GM21619 (cell line): ENCODE results near the gene PLGRKT.
"Not testable (repeated sequence)": the region's sequence is repeated elsewhere in the genome, so short reads cannot be mapped to it uniquely, and the experiment has no call there.

ENCODE experiments used
- ATAC-seq: cut with Tn5 transposase; IDR thresholded peaks from one replicate; pipeline ENCODE4 v1.9.1; 2021; ENCODE audit not compliant: unreplicated experiment

PLGRKT gene

GRCh38 chr9:5433328-5433727 lies 4.4 kb downstream of the PLGRKT start:
- ATAC-seq: not testable (repeated sequence)

GRCh38 chr9:5432890-5433289 lies 4.8 kb downstream of the PLGRKT start:
- ATAC-seq: not testable (repeated sequence)

GRCh38 chr9:5430912-5431311 lies 6.8 kb downstream of the PLGRKT start:
- no peak for ATAC-seq

- ATAC-seq: no peak
These were observed 7.7 kb downstream of the PLGRKT start for GRCh38 chr9:5429873-5430564.

DNA sequence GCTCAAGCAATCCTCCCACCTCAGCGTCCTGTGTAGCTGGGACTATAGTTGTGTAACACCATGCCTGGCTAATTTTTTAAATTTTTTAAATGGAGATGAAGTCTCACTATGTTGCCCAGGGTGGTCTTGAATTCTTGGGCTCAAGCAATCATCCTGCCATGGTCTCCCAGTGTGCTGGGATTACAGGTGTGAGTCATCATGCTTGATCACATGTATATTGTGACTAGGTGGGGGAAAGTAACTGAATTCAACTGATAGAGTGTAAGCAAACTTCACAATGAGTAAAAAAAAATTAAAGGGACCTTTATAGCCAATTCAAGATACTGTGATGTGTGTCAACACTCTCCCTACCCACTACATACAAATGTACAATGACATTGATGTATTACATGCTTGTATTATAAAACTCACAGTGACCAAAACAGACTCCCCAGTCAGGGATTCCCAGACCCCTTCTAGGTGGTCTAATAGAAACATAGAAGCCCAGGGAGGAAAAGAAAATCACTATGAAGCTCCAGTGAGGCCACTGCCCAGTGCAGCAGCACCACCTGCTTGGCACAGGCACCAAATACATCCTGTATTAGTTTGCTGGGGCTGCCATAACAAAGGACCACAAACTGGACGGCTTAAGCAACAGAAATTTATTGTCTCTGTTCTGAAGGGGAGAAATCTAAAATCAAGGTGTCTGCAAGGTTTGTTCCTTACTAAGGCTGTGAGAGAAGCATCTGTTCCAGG lies 8.8 kb downstream of the PLGRKT start:
- ATAC-seq: no peak

DNA sequence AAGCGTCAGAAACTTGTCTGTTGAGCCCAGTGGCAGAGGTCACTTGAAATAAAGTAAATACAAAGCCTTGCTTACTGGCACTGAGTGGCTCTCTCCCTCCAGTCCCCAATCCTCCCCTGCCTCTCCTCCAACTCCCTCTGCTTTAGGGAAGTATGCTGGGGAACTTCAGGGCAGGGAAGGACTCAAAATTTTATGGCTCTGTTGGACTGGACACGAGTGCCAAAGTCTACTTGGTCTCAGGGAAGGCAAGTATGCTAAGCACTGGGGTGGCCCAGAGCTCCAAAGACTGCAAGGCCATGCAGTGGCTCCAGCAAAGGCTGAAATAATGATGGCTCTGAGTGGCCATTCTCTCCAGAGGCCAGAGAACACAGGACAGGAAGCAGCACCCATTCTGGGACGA lies 9.6 kb downstream of the PLGRKT start:
- ATAC-seq: no peak

DNA sequence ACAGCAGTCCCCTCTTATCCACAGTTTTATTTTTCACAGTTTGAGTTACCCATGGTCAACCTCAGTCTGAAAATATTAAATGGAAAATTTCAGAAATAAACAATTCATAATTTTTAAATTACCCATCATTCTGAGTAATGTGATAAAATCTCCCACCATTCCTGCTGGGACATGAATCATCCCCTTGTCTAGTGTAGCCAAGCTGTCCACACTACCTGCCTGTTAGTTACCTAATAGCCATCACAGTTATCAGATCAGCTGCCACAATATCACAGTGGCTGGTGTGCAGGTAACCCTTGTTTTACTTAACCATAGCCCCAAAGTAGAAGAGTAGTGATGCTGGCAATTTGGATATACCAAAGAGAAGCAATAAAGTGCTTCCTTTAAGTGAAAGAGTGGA lies 10.7 kb downstream of the PLGRKT start:
- ATAC-seq: no peak

DNA sequence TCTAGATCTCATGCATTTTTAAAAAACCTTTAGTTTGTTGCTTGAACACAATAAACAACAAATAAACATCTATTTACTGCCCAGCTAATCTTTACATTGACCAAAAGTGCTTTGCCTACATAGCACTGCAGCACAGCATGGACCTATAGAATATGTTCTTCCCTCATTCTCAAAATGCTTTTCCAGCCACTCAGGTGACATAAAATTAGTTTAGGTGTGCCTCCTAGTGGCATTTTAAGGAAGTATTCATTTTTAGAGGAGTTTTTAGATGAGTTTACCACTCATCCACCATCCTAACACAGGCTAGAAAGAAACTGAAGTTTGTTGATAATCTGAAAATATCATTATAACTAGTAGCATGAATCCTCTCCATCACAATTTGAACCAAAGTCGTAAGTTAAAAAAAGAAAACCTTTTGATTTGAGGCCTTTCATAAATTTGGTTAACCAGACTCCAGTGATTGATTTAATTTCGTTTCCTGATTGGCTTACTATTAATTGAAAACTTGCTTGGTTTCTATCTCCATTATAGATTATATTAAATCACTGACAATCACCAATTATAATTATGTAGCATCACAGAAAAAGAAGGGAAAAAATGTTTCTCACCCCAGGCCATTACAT lies 12.6 kb downstream of the PLGRKT start:
- ATAC-seq: no peak

- no peak for ATAC-seq
These were observed 15.4 kb downstream of the PLGRKT start for GRCh38 chr9:5422276-5422675.

- no peak for ATAC-seq
These were observed 16.6 kb downstream of the PLGRKT start for GRCh38 chr9:5421163-5421562.

GRCh38 chr9:5419987-5420386 lies 17.7 kb downstream of the PLGRKT start:
- no peak for ATAC-seq

DNA sequence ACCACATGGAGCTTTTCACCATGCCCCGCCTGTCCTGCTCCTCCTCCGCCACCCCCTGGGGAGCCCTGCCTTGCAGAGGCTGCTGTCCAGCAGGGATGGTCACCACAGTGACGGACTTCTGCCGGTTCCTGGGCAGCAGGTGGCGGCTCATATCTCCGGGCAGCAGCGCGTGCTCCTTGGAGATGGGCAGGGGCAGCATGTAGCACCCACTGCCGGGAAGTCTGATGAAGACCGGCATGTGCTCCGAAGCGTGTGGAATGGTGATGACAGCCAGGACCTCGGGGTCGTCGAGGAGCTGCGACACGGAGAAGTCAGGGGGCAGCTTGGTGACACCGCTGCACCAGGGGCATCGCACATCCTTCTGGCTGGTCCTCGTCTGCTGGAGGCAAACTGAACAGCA lies 19.2 kb downstream of the PLGRKT start:
- no peak for ATAC-seq

DNA sequence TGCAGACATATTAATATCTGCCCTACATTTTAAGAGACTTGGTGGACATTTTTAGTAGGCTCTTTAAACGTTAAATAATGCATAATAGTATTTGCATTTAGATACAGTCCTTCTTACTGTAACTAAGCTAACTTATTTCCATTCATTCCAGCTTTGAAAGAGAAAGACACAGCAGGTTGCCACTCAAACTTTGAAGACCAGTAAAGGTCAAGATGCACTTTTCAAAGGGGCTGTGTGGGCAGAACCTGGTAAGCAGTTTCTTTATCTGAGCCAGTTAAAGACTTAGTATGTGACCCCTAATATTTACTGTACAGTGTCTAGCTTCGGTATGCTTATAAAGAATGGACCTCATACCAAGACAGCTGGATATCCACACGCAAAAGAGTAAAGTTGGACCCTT lies 20.8 kb downstream of the PLGRKT start:
- no peak for ATAC-seq

DNA sequence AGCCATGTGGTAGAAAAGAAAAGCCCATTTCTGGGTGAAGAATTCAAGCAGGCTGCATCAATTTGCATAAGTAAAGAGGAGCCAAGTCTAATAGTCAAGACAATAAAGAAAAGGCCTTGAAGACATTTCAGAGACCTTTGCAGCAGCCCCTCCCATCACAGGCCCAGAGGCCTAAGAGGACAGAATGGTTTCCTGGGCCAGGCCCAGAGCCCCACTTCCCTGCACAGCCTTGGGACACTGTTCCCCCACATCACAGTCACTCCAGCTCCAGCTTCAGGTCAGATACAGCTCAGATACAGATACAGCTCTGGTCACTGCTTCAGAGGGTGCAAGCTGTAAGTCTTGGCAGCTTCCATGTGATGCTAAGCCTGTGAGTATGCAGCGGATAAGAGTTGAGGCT lies 29.1 kb downstream of the PLGRKT start:
- ATAC-seq: no peak

DNA sequence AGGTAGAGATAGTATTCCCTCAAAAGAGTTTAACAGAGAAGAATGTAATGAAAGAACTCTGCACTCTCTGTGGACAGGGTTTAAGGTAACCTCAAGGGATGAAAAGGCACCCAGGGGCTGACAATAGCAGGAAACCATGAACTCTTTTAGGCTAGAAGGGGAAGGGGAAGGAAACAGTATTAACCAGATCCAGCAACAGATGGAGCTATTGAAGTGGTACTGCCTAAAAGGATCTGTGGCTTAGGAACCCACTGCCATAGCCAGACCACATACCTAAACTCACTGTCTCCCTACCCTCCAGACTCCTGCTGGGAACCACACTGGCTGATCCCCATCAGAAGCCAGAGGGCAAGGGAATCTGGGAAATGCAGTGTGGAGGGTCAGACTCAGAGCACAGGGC lies 35.5 kb downstream of the PLGRKT start:
- ATAC-seq: no peak

GRCh38 chr9:5397547-5397946 lies 40.2 kb downstream of the PLGRKT start:
- ATAC-seq: not testable (repeated sequence)

DNA sequence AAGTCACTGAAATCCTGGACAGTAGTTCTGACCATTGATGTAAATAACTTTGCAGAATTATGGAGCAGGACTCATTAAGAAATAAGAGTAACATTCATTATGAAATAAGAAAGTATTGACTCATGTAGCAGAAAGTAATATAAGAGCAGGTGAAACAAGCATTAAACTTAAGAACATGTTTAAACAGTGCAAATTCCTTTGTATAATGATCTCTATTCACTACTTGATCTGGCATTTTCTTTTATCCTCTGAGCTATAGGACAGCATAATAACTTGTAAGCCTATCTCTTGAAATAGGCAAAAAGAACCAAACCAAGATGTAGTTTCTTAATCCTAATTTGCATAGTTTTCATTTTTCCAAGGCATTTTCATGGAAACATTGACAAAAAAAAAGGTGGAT lies 42.3 kb downstream of the PLGRKT start:
- ATAC-seq: no peak

DNA sequence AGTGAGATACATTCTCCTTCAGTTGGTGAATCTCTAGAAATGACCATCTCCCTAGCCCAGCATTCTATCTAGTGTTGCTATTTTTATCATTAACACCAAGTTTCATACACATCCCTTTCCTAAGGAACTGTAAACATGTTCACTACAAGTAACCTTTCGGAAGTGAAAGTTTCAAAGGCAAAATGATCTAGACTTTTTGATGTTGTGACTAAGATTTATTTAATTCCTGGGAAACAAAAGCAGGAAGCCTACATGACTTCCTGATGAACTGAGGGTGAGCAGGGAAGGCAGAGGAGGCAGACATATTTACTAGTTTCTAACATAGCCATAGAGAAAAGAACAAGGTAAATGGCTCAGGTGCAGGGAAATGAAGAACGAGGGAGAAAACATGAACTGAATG lies 43.7 kb downstream of the PLGRKT start:
- ATAC-seq: not testable (repeated sequence)

DNA sequence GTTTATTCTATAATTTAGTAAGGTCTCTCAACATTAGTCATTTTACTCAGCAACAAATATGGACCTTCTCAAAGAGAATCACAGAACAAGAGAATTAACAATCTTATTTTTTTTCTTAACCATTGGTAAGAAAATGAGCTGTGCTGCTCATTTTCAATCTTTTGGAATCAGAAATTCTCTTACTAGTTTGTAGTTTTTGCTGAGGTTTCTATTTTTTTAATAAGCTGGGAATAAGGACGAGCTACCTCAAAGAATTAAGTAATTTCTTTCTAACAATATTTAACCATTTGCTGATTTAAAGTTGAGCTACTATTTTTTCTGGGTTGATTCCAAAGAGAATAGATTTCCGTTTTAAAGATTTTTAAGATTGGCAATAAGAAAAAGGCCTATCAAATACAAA lies 44.2 kb downstream of the PLGRKT start:
- ATAC-seq: no peak

- no peak for ATAC-seq
These were observed 45.4 kb downstream of the PLGRKT start for GRCh38 chr9:5392285-5392684.

DNA sequence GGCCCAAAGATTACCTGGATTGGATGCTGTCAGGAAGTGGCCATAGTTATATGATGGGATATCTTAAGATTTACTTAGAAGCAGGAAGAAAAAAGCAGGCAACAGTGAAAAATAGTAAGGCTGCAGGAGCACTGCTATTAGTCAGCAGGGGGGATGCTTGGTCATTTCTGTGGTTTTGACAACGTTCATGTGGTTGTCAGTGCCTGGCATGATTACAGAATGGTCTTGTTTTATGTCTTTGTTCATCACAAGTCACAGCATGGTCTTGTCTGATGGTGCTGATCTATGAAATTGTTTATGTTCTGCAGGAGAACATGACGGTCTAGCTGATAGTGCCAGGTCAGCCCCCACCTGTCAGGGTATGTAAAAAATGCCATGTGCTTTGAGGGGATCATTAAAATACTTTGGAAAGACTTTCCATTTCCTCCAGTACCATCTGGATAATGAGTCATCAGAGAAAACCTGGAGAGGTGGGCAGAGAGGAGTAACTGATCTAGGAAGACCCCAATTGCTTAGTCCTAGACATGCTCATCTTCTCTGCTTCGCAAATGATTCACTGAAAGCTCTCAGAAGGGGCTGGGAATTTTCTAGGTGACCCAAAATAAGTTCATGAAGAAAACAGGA lies 48.5 kb downstream of the PLGRKT start:
- ATAC-seq: peak; percentile 63
